NT2/D1 (cell line): ENCODE data around the gene PHC2.

ENCODE experiments used
- DNase-seq: peaks from one replicate; pipeline ENCODE4 v3.0.0-alpha.2; 2011; ENCODE audit warnings: low read depth, low spot score
- H3K27me3 ChIP-seq: 2 replicates; pipeline ENCODE4 v1.6.0; 2011; ENCODE audit warnings: mild to moderate bottlenecking; ENCODE audit not compliant: insufficient read length, insufficient read depth
- H3K36me3 ChIP-seq: 2 replicates; pipeline ENCODE4 v1.6.1; 2011; ENCODE audit warnings: mild to moderate bottlenecking, low read length, mixed read lengths; ENCODE audit not compliant: insufficient read depth, insufficient read length
- H3K4me1 ChIP-seq: 2 replicates; pipeline ENCODE4 v1.5.1; 2011; ENCODE audit not compliant: insufficient read depth, insufficient read length
- H3K4me3 ChIP-seq: 2 replicates; pipeline ENCODE4 v1.5.1; 2011; ENCODE audit warnings: low read depth; ENCODE audit not compliant: insufficient read length
- H3K9ac ChIP-seq: 2 replicates; pipeline ENCODE4 v1.6.0; 2011; ENCODE audit warnings: low read depth; ENCODE audit not compliant: insufficient read length
- H3K9me3 ChIP-seq: 2 replicates; pipeline ENCODE4 v1.5.1; 2011; ENCODE audit warnings: mild to moderate bottlenecking, low read length; ENCODE audit not compliant: insufficient read depth
- SUZ12 ChIP-seq: IDR thresholded peaks from 2 replicates; pipeline ENCODE4 v1.6.1; 2011; ENCODE audit not compliant: insufficient read length, insufficient read depth; ENCODE audit errors: extremely low read depth
- YY1 ChIP-seq: IDR thresholded peaks from 2 replicates; pipeline ENCODE4 v1.6.1; 2011; ENCODE audit not compliant: insufficient read length, insufficient read depth
- ZNF274 ChIP-seq: IDR thresholded peaks from 2 replicates; pipeline ENCODE4 v1.6.1; 2011; ENCODE audit warnings: mild to moderate bottlenecking, low read depth, low read length

PHC2 gene

GRCh38 chr1:33305016-33305415, 125.9 kb downstream of the PHC2 start:
- TF ChIP-seq SUZ12 (no peak), ZNF274 (no peak), YY1 (no peak)
- DNase-seq = no peak
- Histone ChIP-seq H3K4me1 (peaks cover 12% of the 10 kb centered on the region), H3K27me3 (peaks cover 12% of the 10 kb centered on the region), H3K36me3 (peaks cover 2% of the 10 kb centered on the region), H3K9ac (no peak overlapping the region), H3K4me3 (no peak overlapping the region), H3K9me3 (peaks cover 5% of the 10 kb centered on the region; the same call in 1 of the 2 replicates)

- Histone ChIP-seq H3K9me3 (no peaks in the 10 kb centered on the region), H3K9ac (no peak overlapping the region), H3K4me3 (no peak overlapping the region), H3K36me3 (peaks cover 26% of the 10 kb centered on the region), H3K4me1 (peaks cover 16% of the 10 kb centered on the region), H3K27me3 (peaks cover 12% of the 10 kb centered on the region)
- no peak for DNase-seq
- TF ChIP-seq ZNF274 (no peak), SUZ12 (no peak), YY1 (no peak)
These were observed 128.6 kb downstream of the PHC2 start for GRCh38 chr1:33302325-33302724.

GRCh38 chr1:33301273-33301984, 129.5 kb downstream of the PHC2 start:
- Histone ChIP-seq H3K36me3 (peaks cover 33% of the 10 kb centered on the region), H3K9ac (no peak overlapping the region), H3K9me3 (no peaks in the 10 kb centered on the region), H3K4me1 (peaks cover 12% of the 10 kb centered on the region), H3K27me3 (peaks cover 5% of the 10 kb centered on the region), H3K4me3 (no peak overlapping the region)
- TF ChIP-seq YY1 (no peak), SUZ12 (no peak), ZNF274 (no peak)
- DNase-seq = no peak

GRCh38 chr1:33300673-33301072, 130.2 kb downstream of the PHC2 start:
- DNase-seq = no peak

GRCh38 chr1:33299461-33300155, 131.3 kb downstream of the PHC2 start:
- no peak overlapping the region for H3K9ac ChIP-seq
- TF ChIP-seq SUZ12 (no peak), YY1 (no peak)

More at GRCh38 chr1:33300673-33301072, 130.2 kb downstream of the PHC2 start:
- TF ChIP-seq YY1 = no peak
- no peak for TF ChIP-seq SUZ12
- no peak for TF ChIP-seq ZNF274
- Histone ChIP-seq H3K9me3 (no peaks in the 10 kb centered on the region), H3K4me1 (peaks cover 8% of the 10 kb centered on the region), H3K9ac (no peak overlapping the region), H3K4me3 (no peak overlapping the region), H3K27me3 (no peaks in the 10 kb centered on the region), H3K36me3 (peaks cover 41% of the 10 kb centered on the region)

GRCh38 chr1:33298623-33299277, 132.1 kb downstream of the PHC2 start:
- no peak overlapping the region for H3K4me3 ChIP-seq
- H3K9ac ChIP-seq = no peak overlapping the region
- no peak for TF ChIP-seq ZNF274
- TF ChIP-seq YY1 = no peak
- no peak for TF ChIP-seq SUZ12
- H3K27me3 ChIP-seq = no peaks in the 10 kb centered on the region
- peaks cover 12% of the 10 kb centered on the region for H3K4me1 ChIP-seq
- no peaks in the 10 kb centered on the region for H3K9me3 ChIP-seq
- peaks cover 58% of the 10 kb centered on the region for H3K36me3 ChIP-seq
- peak; percentile 72 for DNase-seq

More at GRCh38 chr1:33299461-33300155, 131.3 kb downstream of the PHC2 start:
- Histone ChIP-seq H3K36me3 (peaks cover 49% of the 10 kb centered on the region), H3K27me3 (no peaks in the 10 kb centered on the region), H3K9me3 (no peaks in the 10 kb centered on the region), H3K4me3 (no peak overlapping the region), H3K4me1 (peaks cover 12% of the 10 kb centered on the region)
- DNase-seq = no peak

GRCh38 chr1:33297911-33298622, 132.8 kb downstream of the PHC2 start:
- peaks cover 63% of the 10 kb centered on the region for H3K36me3 ChIP-seq
- no peaks in the 10 kb centered on the region for H3K9me3 ChIP-seq
- H3K4me3 ChIP-seq = no peak overlapping the region
- H3K9ac ChIP-seq = no peak overlapping the region
- peaks cover 12% of the 10 kb centered on the region for H3K4me1 ChIP-seq
- no peak for DNase-seq
- TF ChIP-seq SUZ12 (no peak), YY1 (no peak), ZNF274 (no peak)
- no peaks in the 10 kb centered on the region for H3K27me3 ChIP-seq
